Muscle of arm (tissue), 14 donors: ENCODE results near the gene SFXN1. TPM values are rescaled to one million over a fixed set of nuclear protein-coding genes. Genes with fewer than 3 reads are reported as not detected.
"Not testable (repeated sequence)": the region's sequence is repeated elsewhere in the genome, so short reads cannot be mapped to it uniquely, and the experiment has no call there.

Experiments
- DNase-seq: peaks from one replicate; pipeline ENCODE4 v3.0.0-alpha.2; 2013
- long read RNA-seq, 11 donors: transcript quantifications; one replicate each; lab custom pipeline, GENCODE V29; 2026
- polyA plus RNA-seq, 12 donors: library from polyadenylated mRNA; unstranded; fragments of 120-200 nt; gene quantifications; one replicate each; pipeline ENCODE4 v1.2.1, GENCODE V29; 2013; ENCODE audit not compliant: insufficient read length in 12 of 12

Gene SFXN1, protein sequence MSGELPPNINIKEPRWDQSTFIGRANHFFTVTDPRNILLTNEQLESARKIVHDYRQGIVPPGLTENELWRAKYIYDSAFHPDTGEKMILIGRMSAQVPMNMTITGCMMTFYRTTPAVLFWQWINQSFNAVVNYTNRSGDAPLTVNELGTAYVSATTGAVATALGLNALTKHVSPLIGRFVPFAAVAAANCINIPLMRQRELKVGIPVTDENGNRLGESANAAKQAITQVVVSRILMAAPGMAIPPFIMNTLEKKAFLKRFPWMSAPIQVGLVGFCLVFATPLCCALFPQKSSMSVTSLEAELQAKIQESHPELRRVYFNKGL
- 10 to 100 TPM in 11 of 12 donors, not detected in 1; 18.0 to 33.7 (median 21.4) TPM for polyA plus RNA-seq
- long read RNA-seq, donor 1, full-length matches to known transcripts: 10 of 10 reads
- long read RNA-seq, donor 1, partial matches to known transcripts: 0 of 10 reads
- long read RNA-seq, donor 1, other reads (novel, unspliced or antisense): 0 of 10 reads
- long read RNA-seq, donor 2, full-length matches to known transcripts: 4 of 4 reads
- long read RNA-seq, donor 2, partial matches to known transcripts: 0 of 4 reads
- long read RNA-seq, donor 2, other reads (novel, unspliced or antisense): 0 of 4 reads
- long read RNA-seq, donor 3: 0 reads
- long read RNA-seq, donor 4, full-length matches to known transcripts: 6 of 6 reads
- long read RNA-seq, donor 4, partial matches to known transcripts: 0 of 6 reads
- long read RNA-seq, donor 4, other reads (novel, unspliced or antisense): 0 of 6 reads
- long read RNA-seq, donor 5, full-length matches to known transcripts: 9 of 9 reads
- long read RNA-seq, donor 5, partial matches to known transcripts: 0 of 9 reads
- long read RNA-seq, donor 5, other reads (novel, unspliced or antisense): 0 of 9 reads
- long read RNA-seq, donor 6, full-length matches to known transcripts: 1 of 1 reads
- long read RNA-seq, donor 6, partial matches to known transcripts: 0 of 1 reads
- long read RNA-seq, donor 6, other reads (novel, unspliced or antisense): 0 of 1 reads
- long read RNA-seq, donor 7, full-length matches to known transcripts: 7 of 7 reads
- long read RNA-seq, donor 7, partial matches to known transcripts: 0 of 7 reads
- long read RNA-seq, donor 7, other reads (novel, unspliced or antisense): 0 of 7 reads
- long read RNA-seq, donor 8, full-length matches to known transcripts: 5 of 5 reads
- long read RNA-seq, donor 8, partial matches to known transcripts: 0 of 5 reads
- long read RNA-seq, donor 8, other reads (novel, unspliced or antisense): 0 of 5 reads
- long read RNA-seq, donor 9, full-length matches to known transcripts: 2 of 2 reads
- long read RNA-seq, donor 9, partial matches to known transcripts: 0 of 2 reads
- long read RNA-seq, donor 9, other reads (novel, unspliced or antisense): 0 of 2 reads
- long read RNA-seq, donor 10, full-length matches to known transcripts: 4 of 4 reads
- long read RNA-seq, donor 10, partial matches to known transcripts: 0 of 4 reads
- long read RNA-seq, donor 10, other reads (novel, unspliced or antisense): 0 of 4 reads
- long read RNA-seq, donor 11, full-length matches to known transcripts: 1 of 1 reads
- long read RNA-seq, donor 11, partial matches to known transcripts: 0 of 1 reads
- long read RNA-seq, donor 11, other reads (novel, unspliced or antisense): 0 of 1 reads

DNA sequence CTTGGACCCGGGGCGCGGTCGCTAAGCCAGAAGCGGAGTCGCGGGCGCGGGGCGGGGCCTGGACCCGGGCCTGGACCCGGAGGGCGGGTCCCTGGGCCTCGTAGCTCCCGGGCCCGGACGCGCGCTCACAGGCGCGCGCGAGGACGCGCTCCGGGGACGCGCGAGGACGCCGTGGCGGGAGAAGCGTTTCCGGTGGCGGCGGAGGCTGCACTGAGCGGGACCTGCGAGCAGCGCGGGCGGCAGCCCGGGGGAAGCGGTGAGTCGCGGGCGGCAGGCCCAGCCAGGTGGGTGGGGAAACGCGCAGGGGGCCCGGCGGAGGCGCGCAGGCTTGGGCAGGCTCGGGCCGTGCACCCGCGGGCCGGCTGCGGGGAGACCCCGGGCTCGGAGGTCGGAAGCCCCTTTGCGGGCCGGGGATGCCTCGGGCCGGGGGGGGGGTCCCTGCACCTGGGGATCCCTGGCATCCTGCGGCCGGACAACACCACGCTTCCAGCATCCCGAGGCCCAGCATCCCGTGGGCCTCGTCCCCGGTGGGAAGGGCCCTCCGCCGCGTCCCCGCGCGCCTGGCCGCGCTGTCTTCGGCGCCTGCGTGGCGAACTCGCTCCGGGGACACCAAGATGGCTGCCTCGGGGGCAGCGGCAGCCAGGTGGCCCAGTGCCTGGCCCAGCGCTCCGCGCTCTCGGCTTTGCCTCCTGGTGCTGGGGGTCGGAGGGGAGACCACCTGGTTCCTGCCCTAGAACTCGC, at the start of gene SFXN1:
Gene SFXN1, plus strand, starts transcription at position 177 of the 741 bp plus-strand sequence. CDS start 13,544 bp downstream, outside the sequence.
- DNase-seq: peak; percentile 83

DNA sequence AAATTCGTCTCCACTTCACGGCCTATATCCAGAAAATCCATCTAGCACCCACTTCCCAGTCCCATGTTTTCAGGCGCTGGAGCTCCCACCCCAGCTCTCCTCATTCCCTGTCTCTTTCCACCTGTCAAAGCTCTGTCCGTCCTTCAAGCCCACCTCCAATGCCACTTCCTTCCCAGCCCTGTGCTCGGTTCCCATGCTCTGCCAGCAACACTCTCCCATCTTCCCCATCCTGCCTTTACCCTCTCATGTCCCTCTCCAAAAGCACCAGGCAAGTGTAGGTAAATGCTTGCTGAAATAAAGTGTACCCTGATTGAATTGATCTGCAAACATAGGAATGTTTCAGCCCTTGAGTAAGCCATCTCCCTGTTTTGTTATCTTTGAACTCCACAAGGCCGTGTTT, 43.6 kb upstream of the SFXN1 start:
- DNase-seq: no peak

DNA sequence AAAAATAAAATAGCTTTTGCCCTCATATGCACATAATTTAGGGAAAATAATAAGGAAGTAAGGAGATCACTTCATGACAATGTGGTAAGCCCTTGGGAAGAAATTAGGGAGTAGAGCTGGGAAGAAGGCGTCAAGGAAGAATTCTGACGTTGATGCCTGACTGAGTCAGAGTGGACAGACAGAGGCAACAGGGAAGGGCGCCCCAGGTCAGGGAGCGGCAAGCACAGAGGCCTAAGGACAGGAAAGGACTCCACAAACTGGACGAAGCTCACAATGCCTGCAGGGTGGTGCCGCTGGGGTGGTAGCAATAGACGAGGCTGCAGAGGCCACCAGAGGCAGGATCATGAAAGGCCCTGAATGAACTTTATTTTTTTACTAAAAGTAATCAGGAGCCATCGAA, 42.0 kb upstream of the SFXN1 start:
- no peak for DNase-seq

DNA sequence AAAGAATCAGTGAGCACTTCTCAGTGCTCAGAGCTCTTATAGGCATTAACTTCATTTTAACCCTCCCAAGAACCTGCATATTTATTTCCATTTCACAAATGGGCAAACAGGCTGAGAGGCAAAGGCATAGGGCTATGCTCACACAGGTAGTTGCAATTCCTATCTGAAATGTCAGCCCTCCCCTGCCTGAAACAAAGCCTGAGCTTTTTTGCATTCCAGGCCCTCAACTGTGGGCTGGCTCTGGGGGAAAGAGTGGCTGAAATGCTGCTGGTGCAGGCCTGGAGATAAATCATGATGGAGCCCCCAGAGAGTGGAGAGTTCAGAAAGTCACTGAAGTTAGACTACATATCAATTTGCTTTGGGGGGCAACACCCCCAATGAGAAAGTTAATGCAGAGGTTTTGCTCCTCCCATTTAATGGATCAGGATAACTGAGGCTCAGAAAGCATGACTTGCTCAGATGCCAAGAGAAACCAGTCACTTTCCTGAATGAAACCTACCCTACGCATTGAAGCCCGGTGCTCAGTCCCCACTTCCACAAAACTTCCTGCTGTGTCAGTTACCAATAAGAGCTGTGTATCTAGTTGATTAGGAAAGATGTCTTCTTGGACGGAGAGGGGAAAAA, 40.0 kb upstream of the SFXN1 start:
- DNase-seq: no peak

DNA sequence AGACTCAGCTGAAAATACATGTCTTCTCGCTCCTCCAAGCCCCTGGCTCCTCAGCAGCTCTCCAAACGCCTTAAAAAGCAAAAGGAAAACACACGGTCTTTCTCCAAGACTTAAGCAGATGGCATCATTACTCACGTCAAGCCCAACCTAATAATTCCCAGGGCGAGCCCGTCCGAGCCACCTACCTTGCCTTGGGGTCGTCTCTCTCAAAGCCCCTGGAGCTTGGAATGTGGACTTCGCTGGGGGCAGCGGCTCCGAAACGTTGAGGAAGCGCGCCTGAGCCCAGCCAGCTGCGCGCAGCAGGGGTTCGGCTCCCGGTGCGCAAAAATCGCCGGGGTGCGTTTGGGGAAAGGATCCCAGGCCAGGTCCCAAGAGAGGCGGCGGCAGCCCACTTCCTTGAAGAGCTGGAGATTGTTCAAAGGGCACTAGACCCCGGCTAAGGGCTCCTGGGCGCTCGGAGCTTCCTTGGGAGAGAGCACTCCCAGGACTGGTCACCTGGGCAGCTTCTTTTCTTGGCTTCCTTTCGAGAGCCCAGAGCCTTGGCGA, 34.8 kb upstream of the SFXN1 start:
- DNase-seq: no peak

DNA sequence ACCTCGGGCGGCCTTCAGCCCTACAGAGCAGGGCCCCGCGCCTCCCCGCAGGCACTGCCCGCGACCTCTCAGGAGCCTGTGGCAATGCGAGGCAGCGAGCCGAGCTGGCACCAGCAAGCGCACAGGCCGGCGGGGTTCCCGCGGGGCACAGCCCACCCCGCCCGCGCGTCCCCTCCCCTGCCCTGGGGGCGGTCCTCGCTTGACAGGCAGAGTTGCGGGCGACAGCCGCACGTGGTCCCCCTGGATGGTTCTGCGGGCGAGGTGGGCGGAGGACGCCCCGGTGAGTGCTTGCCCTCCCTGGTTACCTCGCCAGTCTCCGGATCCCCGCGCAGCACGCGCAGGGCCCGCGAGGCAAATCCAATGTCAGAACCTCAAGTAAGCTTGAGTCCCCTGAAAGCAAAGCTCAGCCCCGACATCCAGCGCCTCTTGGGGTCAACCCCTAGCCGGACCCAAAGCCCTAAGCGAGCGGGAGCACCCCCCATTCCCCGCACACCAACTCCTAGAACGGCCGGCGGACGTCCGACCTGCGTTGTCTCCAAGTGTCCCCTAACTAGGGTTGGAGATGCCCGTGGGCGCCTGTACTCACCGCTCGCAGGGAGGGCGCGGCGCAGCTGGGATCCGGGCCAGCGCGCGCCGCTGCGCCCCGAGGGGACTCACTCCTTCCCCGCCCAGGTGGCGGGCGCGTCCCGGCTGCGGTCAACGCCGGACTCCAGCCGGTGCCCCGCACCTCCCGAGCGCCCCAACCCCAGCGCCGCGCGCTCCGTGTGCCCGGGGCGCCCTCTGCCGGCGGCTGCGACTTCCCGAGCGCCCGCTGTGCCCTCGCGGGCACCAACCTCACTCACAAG, 34.1 kb upstream of the SFXN1 start, which contains the start of gene DRD1:
Gene DRD1, minus strand, starts transcription at position 123 of the 845 bp plus-strand sequence. CDS start 1,083 bp downstream, outside the sequence.
- DNase-seq: no peak

DNA sequence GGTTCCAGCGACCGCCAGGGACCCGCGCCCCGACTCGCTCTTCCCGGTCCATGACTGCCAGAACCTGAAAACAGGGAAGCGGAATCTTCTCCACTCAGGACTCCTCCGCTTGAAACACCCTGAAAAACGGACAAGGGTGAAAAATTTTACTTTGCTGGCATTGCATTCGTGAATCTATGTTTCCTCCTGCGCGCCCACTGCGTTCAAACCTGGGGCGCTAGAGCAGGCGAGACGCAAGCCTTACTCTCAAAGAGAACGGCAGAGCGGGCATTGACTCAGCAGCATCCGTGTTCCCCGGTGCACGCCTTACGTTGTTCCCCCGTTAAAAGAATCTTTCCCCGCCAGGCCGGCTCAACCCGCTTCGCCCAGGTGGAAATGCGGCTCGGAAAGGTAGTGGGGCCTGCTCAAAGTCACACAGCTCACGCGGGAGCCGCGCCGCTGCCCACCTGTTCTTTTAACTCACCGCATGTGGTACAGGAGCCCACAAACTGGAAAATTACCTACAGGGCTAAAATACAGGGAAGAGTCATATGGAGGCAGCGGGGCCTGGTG, 33.4 kb upstream of the SFXN1 start:
- no peak for DNase-seq

DNA sequence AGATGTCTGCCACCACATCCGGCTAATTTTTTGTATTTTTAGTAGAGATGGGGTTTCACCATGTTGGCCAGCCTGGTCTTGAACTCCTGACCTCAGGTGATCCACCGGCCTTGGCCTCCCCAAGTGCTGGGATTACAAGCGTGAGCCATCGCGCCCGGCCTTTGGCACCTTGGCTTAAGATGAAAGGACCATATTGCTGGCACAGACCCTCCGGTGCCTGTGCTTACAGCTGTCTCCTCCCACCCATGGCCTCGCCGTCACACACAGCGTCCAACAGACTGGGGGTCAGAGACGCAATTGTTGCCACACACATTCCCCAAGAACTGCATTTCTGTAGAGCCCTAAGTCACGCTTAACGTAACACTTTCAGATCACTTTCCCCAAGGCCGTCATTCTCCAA, 32.0 kb upstream of the SFXN1 start:
- DNase-seq: not testable (repeated sequence)

DNA sequence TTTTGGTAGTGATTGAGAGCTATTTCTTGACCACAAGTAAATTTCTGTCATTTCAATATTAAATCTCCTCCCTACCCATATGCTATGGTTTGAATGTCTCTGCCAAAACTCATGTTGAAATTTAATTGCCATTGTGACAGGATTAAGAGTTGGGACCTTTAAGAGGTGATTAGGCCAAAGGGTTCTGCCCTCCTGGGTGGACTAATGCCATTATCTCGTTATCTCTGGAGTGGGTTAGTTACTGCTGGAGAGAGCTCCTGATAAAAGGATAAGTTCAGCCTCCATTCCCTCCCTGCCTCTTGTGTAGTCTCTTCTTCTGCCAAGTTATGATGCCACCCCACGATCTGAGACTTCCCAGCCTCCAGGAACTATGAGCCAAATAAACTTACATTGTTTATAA, 30.8 kb upstream of the SFXN1 start:
- no peak for DNase-seq

DNA sequence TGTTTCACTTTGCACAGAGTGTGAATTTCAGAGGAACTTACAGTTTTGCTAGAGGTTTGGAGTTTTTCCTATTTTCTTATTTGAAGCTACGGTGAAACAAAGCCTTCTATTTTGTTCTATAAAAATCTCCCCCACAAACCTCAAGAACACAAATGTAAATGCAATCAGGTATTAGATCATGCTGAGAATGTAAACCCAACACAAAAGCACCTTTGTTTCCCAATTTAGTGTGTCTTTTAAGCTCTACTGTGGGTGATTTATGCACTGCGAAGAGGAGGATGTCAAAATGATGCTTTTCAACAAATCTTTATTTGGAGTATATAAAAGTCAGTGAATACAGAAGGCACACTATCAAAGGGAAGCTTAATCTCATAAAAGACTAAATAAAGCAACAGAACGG, 30.1 kb upstream of the SFXN1 start:
- no peak for DNase-seq

DNA sequence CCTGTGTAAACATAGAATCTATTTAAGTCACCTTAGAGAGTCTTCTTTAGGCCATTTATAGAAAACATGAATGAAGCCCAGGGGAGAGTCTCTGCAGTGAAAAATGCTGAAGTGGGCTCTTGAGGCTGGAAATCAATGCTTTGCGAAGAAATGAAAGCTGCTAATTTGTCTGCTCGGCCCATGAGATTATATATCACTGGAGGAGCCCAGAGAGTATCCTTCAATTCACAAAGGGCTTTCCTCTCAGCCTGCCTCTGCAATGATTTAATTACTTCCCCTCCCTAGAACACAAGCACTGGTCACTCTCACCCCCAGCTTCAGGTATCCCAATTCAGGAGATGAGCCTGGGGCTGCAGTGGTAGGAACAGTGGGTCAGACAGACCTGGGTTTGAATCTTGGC, 26.2 kb upstream of the SFXN1 start:
- no peak for DNase-seq

DNA sequence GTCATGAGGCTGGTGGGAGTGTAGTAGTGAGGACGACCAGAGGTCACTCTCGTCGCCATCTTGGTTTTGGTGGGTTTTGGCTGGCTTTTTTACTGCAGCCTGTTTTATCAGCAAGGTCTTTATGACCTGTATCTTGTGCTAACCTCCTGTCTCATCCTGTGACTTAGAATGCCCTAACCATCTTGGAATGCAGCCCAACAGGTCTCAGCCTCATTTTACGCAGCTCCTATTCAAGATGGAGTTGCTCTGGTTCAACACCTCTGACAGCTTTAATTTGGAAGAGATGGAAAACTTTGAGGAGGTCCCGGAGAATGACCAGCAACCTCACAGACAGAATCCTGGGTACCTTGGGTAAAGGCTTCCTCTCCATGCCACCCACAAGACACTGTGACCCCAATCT, 24.0 kb upstream of the SFXN1 start:
- not testable (repeated sequence) for DNase-seq

DNA sequence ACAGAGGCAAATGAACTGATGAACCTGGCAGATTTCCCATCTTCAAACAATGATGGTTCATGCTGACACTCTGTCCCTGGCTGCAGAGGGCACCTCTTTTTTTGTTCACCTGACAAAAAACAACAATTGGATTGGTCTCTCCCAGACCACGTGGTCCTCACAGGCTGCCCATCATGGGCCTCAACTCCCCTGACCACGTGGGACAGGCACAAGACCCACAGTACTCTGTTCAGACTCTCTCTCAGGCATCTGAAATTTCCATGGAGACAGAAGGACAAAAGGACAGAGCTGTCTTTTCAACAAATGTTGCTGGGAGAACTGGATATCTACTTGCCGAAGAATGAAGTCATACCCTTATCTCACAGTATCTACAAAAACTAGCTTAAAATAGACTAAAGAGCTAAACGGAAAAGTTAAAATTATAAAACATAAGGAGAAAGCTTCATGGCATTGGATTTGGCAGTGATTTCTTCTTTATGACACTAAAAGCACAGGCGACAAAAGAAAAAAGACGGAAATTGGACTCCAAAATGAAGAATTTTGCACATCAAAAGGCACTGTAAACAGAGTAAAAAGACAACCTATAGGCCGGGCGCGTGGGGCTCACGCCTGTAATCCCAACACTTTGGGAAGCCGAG, 22.1 kb upstream of the SFXN1 start:
- DNase-seq: no peak

DNA sequence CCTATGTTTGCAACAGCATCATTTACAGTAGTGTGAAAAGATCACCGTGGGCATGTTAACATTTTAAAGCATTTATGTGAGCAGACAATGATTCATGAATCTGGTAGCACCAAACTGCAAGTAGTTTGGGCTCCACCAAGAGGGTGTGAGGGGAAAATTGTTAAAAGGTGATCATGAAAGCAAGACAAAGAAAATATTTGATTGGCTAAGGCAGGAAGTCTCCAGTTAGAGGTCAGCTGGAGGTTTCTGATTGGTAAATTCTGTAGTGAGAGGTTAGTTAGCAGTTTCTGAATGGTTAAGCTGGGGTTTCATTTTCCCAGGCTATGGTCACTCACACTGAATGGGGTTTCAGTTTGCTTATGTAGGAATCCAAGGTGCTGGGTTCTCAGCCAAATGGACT, 20.9 kb upstream of the SFXN1 start:
- no peak for DNase-seq

DNA sequence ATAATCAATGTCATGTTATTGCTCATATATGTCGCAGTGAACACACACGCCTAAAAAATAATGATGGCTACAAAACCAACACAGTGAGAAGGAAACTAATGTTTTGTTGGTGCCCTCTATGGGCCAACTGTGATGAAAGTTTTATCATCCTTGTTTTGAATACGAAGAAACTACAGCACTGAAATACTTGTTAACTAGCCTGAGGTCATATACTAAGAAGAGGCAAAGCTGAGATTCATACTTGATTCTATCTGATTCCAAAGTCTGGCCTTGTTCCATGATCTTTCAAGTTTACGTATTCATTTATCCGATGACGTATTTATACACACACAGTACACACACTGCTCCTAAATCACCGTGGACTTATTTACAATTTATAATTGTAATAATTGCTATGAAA, 18.2 kb upstream of the SFXN1 start:
- DNase-seq: no peak

DNA sequence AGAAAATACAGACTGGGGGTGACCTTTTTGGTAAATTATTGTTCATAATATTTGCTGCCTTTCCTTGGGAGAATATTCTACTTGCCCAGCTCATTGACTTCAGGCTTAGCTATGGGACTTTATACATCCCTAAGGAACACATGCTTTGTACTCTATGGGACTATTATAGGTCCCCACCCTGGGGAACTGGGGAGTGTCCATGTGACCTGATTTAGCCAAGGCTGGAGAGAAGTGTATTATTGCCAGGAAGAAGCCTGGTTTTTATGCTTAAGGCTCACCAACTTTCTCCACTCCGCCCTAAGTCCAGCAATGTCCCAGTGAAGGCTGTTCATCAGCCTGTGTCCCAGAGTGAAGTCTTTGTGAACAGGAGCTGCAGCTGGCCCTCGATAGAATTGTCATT, 17.8 kb upstream of the SFXN1 start:
- DNase-seq: no peak

DNA sequence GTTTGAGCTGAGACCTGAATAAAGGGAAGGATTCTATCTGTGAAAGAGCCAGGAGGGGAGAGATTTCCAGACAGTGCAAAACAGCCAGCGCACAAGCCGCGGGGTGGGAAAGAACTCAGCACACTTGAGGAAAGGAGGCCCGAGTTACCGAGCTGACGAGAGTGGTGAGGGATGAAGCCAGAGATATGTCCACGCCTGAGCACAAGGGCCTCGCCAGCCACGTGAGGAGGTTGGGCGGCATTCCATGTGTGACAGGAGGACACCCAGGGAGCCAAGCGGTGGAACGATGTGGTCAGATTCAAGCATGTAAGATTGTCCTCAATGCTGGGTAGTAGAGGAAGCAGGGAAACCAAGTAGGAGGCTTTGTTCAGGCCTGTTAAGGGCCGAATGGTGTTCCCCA, 17.0 kb upstream of the SFXN1 start:
- no peak for DNase-seq

DNA sequence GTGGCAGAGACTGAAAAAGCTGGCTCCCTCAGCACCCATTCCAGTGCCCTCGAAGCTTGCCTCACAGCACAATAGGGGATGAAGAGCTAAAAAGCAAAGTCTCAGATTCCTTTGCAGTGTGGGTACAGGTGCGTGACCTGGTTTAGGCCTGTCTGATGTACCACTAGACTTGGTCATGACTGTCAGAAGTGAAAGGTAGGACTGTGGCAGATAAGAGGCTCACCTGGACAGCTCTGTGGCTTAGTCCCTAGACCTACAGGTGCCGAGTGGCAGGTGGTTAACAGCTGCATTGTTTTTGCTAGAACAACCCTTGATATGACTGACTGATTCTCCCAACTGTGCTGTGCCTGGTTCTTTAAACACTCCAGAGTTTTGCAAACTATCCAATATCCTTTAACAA, 14.7 kb upstream of the SFXN1 start:
- no peak for DNase-seq
